Dermis blood vessel endothelial cell (primary cell): Measurements from ENCODE around the gene ENPEP. TPM values are rescaled to one million over a fixed set of nuclear protein-coding genes. Genes with fewer than 3 reads are reported as not detected.
A peak's percentile ranks its signal among the peaks of the same experiment; 100 is the strongest.
"Not testable (repeated sequence)": the region's sequence is repeated elsewhere in the genome, so short reads cannot be mapped to it uniquely, and the experiment has no call there.

Source experiments
- DNase-seq: peaks from one replicate; pipeline ENCODE4 v3.0.0; 2010
- total RNA-seq: library from RNA; depleted of rRNA; stranded (reverse); fragments of >200 nt; gene quantifications from 2 replicates; pipeline ENCODE4 v1.2.3, GENCODE V29; 2014

Gene ENPEP
- total RNA-seq, 1 donor from 2014 or later = 1.5 TPM

DNA sequence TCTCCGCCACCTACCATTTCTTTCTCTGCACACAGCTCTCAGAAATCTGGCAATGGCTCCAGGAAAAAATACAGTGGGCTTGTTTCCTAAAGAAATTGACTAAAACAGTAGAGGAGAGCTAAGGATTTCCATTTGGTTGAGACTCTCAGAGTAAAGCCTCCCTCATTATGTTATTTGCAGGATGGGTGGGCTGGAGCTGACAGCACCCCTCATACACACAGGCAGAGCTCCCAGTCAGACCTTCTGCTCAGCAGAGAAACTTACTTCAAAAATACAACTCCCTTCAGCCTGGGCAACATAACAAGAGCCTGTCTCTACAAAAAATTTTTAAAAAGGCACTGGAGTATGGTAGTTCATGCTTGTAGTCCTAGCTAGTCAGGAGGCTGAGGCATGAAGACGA is 44.9 kb downstream of the ENPEP start:
- DNase-seq = no peak

DNA sequence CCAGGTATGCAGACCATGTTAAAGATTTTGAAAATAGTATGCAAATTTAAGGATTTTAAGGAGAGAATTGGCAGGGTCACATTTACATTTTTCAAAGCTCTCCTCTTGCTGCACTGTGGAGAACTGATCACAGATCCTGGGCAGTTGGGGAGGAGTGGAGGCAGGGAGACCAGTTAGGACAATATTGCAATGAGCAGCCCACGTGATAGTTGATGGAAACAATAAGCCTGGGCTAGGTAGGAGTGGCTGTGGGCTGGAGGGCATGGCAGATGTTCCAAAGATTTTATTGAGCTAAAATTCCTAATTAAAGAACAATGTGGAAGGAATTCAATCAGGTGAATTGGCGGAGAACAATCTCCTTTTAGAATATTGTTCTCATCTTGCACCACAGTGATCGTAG is 50.6 kb downstream of the ENPEP start:
- DNase-seq = no peak

DNA sequence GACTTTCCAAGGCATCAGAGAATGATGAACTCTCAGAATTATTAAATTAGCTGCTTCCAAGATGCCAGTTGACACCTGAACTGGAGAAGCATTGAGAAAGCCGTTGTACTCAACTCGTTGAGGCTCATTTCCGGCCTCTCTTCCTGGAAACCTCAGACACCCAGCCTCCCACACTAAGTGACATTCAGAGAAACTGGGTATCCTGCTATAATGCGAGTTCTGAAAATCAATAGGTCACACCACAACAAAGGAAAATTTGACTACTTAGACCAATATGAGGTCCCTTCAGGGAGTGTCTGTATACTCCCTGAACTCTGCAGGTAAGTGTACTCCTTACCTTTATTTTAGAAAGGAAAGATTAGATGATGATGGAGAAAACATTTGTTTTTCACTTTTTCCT is 51.2 kb downstream of the ENPEP start:
- no peak for DNase-seq

DNA sequence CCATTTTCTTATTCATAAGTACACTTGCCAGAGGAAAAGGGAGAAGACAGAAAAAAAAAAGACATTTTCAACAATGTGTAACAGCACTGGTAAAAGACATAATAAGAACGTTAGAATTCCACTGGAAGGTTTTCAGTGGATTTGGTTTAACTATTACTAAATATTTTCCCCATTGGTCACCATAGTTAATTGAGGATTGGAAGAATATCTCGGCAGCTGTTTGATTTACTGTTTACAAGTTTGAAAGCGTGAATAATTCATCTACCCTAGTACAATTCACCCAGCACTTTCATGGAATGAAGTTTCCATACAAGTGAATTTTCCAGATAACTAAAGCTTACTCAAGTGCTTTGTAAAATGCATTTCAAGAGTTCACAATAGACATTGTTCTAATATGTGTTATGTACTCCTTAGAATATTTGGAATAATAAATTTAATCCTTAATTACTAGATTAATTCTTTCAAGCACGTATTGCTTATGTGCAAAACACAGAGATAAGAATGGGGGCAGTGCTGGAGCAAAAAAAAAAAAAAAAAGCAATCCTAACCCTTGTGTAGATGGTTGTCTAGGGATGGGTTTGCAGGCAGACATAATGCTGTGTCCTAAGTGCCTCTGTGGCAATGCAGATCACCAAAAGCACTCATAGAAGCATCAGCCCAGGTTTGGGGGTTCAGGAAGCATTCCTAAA is 57.1 kb downstream of the ENPEP start:
- peak; percentile 16 for DNase-seq

DNA sequence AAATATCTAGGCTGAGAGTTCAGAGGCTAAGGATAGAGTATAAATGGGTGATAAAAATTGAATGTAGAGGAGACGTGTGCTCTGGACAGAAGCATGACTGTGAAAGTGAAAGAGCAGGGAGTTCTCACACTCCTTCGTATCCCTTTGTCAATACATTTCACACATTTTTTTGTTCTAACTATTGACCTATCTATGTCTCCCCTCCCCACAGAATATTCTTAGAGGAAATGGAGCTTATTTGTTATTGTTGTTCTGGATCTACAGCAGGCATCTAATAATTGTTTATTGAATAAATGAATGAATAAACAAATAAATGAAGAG is 57.6 kb downstream of the ENPEP start:
- peak; percentile 52 for DNase-seq

DNA sequence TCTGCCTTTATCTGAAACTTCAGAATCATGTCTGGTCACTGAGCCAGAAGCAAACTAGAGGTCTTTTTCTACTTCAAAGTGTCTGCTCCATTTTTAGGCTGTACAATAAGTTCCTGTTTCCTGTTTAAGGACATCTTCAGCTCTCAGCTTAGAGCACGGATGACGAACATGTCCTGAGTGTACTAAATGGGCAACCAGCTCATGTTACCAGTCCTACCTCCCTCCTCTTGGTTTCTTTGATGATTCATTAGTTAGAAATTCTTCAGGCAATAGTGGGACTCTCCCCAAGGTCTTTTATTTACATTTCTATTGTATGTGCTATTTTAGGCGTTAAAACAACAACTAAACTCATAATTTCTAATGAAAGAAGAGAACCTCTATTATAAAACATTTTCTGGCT is 58.0 kb downstream of the ENPEP start:
- DNase-seq = peak; percentile 97

DNA sequence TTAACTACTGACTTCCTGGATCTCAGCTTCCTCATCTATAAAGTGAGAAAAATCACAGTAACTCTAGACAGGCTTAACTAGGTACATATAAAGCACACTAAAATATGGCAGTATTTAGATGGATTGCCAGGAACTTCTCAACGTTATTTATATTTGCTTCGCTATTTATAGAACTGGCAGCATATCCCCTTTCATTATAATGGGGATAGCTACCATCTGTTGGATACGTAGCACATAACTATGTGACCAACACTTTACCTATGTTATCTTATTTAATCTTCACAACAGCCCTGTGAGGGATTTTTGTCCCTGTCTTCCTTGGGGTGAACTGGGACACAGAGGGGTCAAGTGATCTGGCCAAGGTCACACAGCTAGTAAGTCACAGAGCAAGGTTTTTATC is 64.6 kb downstream of the ENPEP start:
- DNase-seq = no peak

DNA sequence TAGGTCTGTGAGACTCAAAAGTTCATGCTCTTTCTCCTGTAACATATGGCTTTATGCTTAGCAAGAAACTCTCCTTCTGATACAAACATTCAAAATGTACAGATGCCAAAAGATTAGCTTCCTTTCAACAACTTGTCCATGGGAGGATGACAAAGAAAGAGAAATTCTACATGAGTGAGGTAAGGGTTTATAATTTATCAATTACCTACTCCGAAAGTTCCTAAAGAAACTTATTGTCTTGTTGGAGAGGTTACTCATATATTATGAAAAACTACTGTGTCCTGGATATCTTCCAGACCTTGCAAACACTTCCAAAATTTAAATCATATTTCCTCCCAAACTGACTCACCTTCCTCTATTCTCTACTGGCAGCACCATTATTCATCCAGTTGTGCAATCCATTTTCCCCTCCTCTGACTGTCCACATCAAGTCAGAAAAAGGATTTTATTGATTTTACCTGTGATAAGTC is 65.1 kb downstream of the ENPEP start:
- peak; percentile 91 for DNase-seq

DNA sequence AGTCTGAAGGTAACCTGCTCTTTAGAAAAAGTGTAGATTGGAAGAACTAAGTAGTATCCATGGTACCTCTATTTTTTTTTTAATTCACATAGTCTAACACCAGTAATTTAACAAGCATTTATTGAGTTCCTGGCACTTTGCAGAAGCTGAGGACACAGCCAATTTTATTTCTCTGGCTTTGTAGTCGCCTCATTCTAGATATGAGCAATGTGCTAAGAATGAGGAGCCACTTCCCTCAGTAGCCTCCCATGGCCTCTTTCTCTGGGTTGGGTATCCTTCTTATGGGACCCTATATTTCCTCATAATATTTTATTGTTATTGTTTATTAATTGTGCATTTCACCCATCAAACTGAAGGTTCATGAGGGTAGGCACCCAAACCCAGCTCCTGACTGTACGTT is 67.6 kb downstream of the ENPEP start:
- no peak for DNase-seq

DNA sequence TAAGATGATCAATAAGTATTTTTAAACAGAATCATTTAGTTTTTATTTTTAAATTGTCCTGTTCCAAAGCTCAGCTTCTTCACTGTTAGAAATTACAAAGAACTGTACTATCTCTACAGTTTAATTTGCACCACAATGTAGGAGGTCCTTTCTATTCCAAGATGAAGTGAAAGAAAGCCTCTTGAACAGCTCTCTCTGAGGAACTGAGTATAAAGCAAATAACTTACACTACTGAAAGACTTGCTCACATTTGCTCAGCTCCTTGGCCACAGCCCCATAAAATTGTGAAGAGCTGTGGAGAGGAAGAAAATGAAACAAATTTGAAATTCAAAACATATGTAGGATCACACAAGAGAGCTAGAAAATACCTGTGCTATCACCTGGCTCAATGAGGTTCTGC is 68.6 kb downstream of the ENPEP start:
- no peak for DNase-seq

DNA sequence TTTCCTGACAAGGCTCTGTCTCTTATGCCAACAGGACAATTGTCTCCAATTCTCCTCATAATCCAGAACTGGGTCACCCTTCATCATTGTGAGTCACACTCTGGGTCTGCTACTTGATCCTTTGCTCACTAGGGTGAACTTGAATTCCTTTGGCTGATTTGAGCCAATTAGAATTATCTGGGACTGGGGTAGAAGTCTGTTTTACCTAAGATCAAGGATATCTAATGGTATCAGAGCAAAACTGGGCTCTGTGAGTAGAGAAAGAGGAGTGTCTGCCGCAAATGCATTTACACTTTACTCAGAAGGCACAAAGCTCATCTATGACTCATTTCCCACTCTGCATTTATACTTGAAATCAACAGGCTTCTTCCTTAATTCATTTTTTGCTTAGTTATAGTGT is 74.3 kb downstream of the ENPEP start:
- peak; percentile 58 for DNase-seq

DNA sequence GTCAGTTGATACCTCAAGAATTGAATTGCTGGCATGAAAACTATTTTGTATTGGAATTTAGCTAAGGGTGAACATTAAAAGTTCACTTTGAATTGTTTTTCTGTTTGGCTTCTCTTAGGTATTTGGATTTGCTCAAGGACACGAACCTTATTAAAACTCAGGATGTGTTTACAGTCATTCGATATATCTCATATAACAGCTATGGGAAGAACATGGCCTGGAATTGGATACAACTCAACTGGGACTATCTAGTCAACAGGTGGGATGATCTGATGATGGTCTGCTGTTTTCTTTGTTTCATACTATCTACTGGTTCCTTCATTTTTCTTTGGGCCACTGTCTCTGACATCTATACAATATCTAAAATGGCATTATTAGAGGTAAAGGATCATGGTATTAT is 77.2 kb downstream of the ENPEP start:
- DNase-seq = no peak

DNA sequence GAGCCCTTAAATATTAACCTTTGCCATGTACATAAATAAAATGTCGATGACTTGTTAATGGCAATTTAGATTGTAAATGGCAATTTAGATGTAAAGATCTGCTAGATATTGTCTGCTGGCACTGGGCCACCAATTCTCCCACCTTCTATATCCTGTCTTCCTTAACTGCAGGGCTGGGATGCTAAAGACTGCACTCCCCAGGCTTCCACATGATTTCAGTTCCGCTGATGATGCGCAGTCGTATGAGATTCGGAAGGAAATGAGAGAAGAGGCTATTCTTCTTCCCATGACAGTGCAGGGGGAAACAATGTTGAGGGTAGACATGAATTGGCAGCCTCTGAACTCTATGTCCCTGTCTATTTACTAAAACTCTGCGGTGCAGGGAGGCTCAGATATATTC is 91.3 kb downstream of the ENPEP start:
- peak; percentile 10 for DNase-seq

DNA sequence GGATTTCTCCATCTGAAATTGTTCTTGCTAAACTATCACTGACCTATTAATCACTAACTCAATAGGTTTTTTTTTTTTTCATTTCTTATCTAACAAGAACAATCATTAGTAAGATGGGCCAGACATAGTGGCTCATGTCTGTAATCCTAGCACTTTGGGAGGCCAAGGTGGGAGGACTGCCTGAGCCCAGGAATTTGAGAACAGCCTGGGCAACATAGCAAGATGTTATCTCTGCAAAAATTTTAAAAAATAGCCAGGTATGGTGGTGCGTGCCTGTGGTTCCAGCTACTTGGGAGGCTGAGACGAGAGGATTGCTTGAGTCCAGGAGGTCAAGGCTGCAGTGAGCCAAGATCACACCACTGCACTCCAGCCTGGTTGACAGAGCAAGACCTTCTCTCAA is 100.7 kb downstream of the ENPEP start:
- DNase-seq = not testable (repeated sequence)

DNA sequence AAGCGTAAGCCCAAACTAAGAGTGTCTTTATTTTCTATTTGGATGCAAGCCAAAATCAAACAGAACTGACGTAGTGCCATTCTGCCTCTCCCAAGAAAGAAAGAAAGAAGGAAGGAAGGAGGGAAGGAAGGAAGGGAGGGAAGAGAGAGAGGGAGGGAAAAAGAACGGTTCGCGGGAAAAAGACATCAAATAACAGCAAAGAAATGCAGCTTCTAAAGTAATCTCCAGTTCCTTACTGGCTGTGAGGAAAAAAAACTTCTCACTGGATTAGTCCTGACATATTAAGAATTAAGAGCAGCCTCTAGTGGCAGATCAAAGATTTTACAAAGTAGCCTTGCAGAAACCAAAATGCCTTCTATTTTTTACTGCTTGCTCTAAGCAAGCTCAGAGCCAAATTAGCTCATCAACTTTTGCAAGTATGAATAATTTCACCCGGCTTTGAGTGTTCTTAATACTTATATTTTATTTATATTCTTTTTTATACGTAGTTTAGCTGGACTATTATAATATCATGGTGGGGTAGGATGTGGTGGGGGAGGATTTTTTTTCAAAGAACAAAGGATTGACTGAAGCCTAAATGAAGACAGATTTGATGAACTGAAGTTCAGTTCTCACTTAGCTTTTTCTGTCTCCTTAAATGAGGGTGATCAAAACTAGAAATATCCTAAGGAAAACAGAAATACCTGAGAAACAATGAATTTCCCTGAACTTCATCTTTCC is 110.3 kb downstream of the ENPEP start:
- DNase-seq = peak; percentile 75

DNA sequence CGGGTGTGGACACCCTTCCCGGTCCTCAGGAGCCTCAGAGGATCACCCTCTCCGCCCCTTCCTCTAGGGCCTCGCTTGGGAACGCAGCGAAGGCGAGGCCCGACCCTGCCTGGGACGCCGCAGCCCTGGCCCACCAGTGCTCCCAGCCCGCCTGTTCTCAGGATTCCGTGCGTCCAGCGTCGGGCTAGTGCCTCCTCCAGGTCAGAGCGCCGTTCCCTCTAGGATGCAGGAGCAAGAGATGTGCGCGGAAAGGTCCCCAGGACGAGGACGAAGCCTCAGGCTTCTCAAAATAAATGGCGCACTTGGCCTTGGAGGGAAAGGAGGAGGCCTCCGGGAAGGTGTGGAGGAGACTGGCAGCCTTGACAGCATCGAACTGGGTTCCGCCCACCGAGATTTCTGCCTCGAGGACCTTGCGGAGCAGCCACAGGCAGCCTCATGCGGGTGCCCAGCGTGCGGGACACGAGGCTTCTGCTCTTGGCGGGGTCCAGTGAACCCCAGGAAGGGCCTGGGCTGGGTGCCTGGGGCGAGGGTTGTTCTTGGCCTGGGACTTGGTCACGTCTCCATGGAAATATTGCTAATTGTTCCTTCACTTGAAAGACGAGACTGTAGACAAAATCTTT is 111.8 kb downstream of the ENPEP start:
- DNase-seq = no peak

DNA sequence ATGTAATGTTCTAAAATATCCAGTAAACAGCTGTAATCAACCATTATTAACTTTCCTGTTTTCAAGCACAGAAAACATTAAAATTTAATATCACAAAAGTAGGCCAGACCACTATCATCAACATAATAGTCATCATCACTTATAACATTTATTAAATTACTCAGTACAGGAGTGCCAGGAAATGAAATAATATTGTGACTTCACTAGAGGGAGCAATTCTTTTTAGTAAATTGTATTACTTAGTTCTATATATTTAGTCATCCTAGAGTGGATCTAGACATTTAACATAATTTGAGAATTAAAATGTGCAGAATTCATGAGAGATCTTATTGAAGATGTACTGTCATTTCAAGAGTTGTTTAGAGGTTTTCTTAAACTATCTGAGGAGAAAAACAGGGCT is 113.3 kb downstream of the ENPEP start:
- peak; percentile 24 for DNase-seq

DNA sequence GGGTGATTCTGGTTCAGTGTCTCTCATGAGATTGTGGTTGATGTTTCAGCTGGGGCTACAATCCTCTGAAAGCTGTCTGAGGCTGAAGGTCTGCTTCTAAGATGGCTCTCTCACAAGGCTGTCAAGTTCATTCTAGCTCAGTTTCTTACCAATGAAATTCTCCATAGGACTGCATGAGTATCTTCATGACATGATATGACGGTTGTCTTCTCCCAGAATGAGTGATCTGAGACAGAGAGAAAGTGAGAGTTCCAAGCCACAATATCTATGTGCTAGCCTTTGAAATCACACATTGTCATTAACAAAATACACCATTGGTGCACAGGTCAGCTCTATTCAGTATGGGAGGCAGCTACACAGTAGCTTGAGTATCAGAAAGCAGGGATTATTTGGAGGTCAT is 119.6 kb downstream of the ENPEP start:
- no peak for DNase-seq

DNA sequence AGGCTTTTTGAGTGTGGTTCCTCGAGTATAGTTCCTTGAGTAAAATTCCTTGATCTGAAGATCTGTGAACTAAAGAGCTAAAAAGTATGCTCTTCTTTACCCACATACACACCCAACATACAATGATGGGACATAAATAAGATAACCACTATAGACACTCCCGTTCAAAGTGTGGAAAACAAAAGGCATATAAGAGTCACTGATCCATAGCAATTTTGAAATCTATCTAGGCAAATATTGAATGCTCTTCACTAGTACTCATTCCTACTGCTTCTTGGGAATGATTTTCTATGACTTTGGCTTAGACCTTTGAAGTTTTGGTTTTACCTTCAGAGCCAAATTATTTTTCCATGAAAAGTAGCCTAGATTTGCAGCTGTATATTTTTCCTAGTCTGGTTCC is 120.5 kb downstream of the ENPEP start:
- DNase-seq = no peak

DNA sequence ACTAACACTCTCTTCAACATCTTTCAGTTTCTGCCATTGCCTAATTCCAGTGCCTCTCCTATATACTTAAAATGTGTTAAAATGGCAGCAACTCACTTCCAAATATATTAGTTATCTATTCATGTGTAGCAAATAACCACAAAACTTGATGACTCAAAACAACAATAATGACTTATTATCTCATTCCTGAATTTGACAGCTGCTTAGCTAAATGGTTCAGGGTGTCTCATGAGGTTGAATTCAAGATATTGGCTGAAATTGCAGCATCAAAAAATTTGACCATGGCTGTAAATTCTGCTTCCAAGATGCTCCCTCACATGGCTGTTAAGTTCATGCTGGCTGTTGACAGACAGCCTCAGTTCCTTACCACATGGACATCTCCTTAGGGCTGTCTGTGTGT is 121.6 kb downstream of the ENPEP start:
- no peak for DNase-seq

DNA sequence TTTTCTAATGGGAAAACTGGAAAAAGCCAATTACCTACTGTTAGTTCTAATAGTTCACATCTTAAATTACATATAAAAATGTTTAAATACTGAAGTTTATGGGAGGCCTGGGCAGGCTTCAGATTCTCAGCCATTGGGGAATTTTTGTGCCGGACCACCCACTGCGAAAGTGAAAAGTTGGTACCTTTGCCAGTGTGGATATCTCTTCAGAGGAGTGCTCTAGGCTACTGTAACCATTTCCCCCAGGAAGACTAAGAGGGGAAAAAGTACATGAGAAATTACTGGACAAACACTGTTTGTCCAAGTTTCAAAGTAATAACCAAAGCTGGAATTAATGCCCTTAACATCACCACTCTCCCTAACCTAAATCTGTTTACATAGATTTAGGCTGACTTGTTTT is 126.1 kb downstream of the ENPEP start:
- no peak for DNase-seq

DNA sequence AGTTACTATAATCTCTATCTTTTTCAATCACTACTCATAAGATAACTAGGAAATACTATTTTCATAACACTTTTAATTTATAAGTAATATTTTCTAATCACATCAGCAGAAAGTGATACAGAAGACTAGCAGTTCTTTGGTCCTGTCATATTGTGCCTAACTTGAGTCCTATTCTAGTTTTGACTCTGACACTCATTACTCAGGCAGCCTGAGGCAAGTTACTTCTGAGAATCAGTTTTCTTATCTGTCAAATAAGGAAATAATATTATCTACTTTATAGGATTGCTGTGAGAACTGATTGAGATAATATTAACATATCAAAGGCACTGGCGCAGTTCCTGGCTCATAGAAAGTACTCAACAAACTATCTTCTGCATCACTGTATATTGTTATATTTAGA is 129.1 kb downstream of the ENPEP start:
- no peak for DNase-seq

DNA sequence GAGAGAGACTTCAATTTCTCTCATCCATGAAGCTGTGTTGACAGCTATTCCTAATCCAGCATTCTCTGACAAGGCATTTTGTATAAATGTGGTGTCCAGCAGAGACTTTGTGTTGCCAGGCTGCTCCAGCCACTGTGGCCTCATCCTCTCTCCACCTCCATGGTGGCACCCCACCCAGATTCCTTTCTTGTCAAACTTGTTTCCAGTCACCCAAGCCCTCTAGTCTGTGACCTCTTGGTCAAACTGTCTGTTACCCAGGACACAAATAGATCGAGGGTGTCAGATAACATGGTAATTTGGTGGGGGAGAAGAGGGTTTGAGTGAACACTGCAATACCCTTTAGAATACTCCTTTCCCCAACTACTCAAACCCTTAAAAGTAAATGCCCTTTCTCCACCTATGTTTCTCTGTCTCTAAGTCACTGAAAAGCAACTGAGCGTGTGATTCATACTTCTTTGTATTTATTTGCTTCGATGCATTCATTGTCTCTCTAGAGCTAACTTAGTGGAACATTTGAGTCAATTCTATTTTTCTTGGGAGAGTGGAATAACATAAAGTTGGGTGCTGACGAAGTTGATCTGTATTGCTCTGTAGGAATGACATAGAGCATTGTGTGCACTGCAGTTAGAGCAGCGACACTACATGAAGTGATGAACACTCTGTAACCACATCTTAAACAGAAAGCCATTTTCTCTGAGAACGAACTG is 133.2 kb downstream of the ENPEP start:
- no peak for DNase-seq

DNA sequence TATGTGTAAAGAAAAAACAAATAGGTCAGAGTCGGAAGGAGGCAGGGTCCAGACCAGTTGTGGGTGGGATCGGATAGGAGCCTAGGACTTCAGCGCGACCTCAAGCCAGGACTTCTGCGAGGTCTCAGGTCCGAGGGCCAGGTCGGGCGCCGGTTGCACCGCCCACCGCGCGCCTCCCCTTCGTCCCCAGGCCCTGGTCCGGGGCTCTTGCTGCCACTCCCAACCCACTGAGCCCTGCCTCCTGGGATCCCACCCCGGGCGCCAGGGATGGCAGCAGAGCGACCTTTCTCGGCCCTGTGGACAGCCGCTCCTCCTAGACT is 134.6 kb downstream of the ENPEP start:
- no peak for DNase-seq
